ENCODE measurements around the gene HIC1. TPM values are rescaled to one million over a fixed set of nuclear protein-coding genes. Genes with fewer than 3 reads are reported as not detected.

Gene HIC1
- total RNA-seq, 4 donors from 2014 or later = 3.6 to 26.8 (median 10.0) TPM

- no peak for TF ChIP-seq CTCF (IDR thresholded peaks at IDR 0.05; ENCODE audit: low read depth)
Observed at GRCh38 chr17:2086306-2086705, 31.4 kb downstream of the HIC1 start.

GRCh38 chr17:2087597-2088211 lies 32.8 kb downstream of the HIC1 start:
- no peak for TF ChIP-seq CTCF (IDR thresholded peaks at IDR 0.05; ENCODE audit: low read depth)

- TF ChIP-seq CTCF (IDR thresholded peaks at IDR 0.05; ENCODE audit: low read depth) = no peak
Observed at GRCh38 chr17:2089021-2089422, 34.1 kb downstream of the HIC1 start.

- no peak for TF ChIP-seq CTCF (IDR thresholded peaks at IDR 0.05; ENCODE audit: low read depth)
Observed at GRCh38 chr17:2090210-2090641, 35.3 kb downstream of the HIC1 start.

- TF ChIP-seq CTCF (IDR thresholded peaks at IDR 0.05; ENCODE audit: low read depth) = no peak
Observed at GRCh38 chr17:2090804-2091534, 36.1 kb downstream of the HIC1 start.

- TF ChIP-seq CTCF (IDR thresholded peaks at IDR 0.05; ENCODE audit: low read depth) = no peak
Observed at GRCh38 chr17:2092253-2092652, 37.4 kb downstream of the HIC1 start.

GRCh38 chr17:2093349-2093748 lies 38.4 kb downstream of the HIC1 start:
- TF ChIP-seq CTCF (IDR thresholded peaks at IDR 0.05; ENCODE audit: low read depth) = no peak

All from subcutaneous adipose tissue (tissue), 4 donors.